ENCODE measurements around the gene MXI1.
A peak's percentile ranks its signal among the peaks of the same experiment; 100 is the strongest.

GRCh38 chr10:110225756-110226542 lies 18.5 kb downstream of the MXI1 start:
- TF ChIP-seq CTCF (conservative IDR thresholded peaks at IDR 0.05; ENCODE audit: low read depth, low read length) (peak; percentile 55), EZH2 (IDR thresholded peaks at IDR 0.05; ENCODE audit: borderline replicate concordance, low read depth, low read length, poor library complexity, severe bottlenecking) (no peak)
